WTC11 (cell line): ENCODE results near the gene SH3BP5.

Experiments
- ATF3 ChIP-seq: sonication (generic); formaldehyde crosslinking; conservative IDR thresholded peaks from 2 replicates; pipeline ENCODE4 v1.8.1; 2022; ENCODE audit warnings: mild to moderate bottlenecking, missing genetic modification reagents
- CREM ChIP-seq: sonication (generic); formaldehyde crosslinking; IDR thresholded peaks from 2 replicates; pipeline ENCODE4 v1.8.1; 2022; ENCODE audit warnings: mild to moderate bottlenecking, missing genetic modification reagents, moderate library complexity
- CTCF ChIP-seq: fragments of 200-600 bp; IDR thresholded peaks from 2 replicates; pipeline ENCODE4 v1.8.0; 2022; ENCODE audit warnings: antibody characterized with exemption
- ESRRA ChIP-seq: sonication (generic); formaldehyde crosslinking; IDR thresholded peaks from 2 replicates; pipeline ENCODE4 v1.8.1; 2022; ENCODE audit warnings: mild to moderate bottlenecking, missing genetic modification reagents, borderline replicate concordance
- IRF2 ChIP-seq: sonication (generic); formaldehyde crosslinking; IDR thresholded peaks from 2 replicates; pipeline ENCODE4 v1.8.0; 2022; ENCODE audit warnings: low read depth, missing genetic modification reagents, borderline replicate concordance
- KAT7 ChIP-seq: sonication (generic); formaldehyde crosslinking; IDR thresholded peaks from 2 replicates; pipeline ENCODE4 v1.8.1; 2023; ENCODE audit warnings: missing genetic modification reagents, mild to moderate bottlenecking, borderline replicate concordance
- NFE2L1 ChIP-seq: sonication (generic); formaldehyde crosslinking; IDR thresholded peaks from 2 replicates; pipeline ENCODE4 v1.8.1; 2023; ENCODE audit warnings: missing genetic modification reagents
- SP1 ChIP-seq: sonication (generic); formaldehyde crosslinking; conservative IDR thresholded peaks from 2 replicates; pipeline ENCODE4 v1.8.1; 2022; ENCODE audit warnings: missing genetic modification reagents
- TF ChIP-seq, protein P1 (sequence below): sonication (generic); formaldehyde crosslinking; IDR thresholded peaks from 2 replicates; pipeline ENCODE4 v1.8.0; 2023; ENCODE audit warnings: missing genetic modification reagents
- TF ChIP-seq, protein P2 (sequence below): sonication (generic); formaldehyde crosslinking; IDR thresholded peaks from 2 replicates; pipeline ENCODE4 v1.8.0; 2022; ENCODE audit warnings: missing genetic modification reagents
- TF ChIP-seq, protein P3 (sequence below): sonication (generic); formaldehyde crosslinking; IDR thresholded peaks from 2 replicates; pipeline ENCODE4 v1.8.0; 2022; ENCODE audit warnings: mild to moderate bottlenecking, missing genetic modification reagents

DNA sequence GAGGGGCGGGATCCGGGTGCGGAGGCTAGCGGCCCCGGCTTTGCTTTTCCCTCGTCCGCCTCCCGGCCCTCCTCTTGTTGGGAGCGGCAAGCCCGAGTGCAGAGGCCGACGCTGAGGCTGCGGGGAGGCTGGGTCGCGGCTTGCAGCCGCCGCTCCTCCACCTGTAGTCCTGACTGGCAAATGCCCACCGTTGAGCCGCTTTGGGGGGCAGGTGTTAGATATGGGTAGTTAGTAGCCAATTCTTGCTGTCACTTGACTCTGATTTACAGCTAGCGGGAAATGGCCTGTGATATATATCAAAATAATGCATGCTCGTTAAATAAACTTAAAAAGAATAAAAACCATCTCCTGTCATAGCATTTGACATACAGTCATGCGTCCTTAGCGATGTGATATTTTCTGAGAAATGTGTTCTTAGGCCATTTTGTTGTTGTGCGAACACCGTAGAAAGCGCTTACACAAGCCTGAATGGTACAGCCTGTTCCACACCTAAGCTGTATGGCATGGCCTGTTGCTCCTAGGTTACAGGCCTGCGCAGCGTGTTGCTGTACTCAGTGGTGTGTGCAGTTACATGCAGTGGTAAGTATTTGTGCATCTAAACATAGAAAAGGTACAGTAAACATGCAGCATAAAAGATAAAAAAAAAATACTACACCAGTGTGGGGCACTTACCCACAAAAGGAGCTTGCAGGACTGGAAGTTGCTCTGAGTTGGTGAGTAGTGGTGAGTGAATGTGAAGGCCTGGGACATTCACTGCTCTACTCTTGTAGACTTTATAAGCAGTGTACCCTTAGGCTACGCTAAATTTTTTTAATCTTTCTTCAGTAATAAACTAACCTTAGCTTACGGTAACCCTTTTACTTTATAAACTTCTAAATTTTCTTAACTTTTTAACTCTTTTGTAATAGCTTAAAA, 125.5 kb downstream of the SH3BP5 start:
- TF ChIP-seq SP1 (CRISPR knock-in tag) = no peak
- TF ChIP-seq CTCF = no peak
- TF ChIP-seq CREM (CRISPR knock-in tag) = no peak
- TF ChIP-seq, protein P1, sequence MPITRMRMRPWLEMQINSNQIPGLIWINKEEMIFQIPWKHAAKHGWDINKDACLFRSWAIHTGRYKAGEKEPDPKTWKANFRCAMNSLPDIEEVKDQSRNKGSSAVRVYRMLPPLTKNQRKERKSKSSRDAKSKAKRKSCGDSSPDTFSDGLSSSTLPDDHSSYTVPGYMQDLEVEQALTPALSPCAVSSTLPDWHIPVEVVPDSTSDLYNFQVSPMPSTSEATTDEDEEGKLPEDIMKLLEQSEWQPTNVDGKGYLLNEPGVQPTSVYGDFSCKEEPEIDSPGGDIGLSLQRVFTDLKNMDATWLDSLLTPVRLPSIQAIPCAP = no peak
- no peak for TF ChIP-seq NFE2L1 (CRISPR knock-in tag)
- TF ChIP-seq, protein P2, sequence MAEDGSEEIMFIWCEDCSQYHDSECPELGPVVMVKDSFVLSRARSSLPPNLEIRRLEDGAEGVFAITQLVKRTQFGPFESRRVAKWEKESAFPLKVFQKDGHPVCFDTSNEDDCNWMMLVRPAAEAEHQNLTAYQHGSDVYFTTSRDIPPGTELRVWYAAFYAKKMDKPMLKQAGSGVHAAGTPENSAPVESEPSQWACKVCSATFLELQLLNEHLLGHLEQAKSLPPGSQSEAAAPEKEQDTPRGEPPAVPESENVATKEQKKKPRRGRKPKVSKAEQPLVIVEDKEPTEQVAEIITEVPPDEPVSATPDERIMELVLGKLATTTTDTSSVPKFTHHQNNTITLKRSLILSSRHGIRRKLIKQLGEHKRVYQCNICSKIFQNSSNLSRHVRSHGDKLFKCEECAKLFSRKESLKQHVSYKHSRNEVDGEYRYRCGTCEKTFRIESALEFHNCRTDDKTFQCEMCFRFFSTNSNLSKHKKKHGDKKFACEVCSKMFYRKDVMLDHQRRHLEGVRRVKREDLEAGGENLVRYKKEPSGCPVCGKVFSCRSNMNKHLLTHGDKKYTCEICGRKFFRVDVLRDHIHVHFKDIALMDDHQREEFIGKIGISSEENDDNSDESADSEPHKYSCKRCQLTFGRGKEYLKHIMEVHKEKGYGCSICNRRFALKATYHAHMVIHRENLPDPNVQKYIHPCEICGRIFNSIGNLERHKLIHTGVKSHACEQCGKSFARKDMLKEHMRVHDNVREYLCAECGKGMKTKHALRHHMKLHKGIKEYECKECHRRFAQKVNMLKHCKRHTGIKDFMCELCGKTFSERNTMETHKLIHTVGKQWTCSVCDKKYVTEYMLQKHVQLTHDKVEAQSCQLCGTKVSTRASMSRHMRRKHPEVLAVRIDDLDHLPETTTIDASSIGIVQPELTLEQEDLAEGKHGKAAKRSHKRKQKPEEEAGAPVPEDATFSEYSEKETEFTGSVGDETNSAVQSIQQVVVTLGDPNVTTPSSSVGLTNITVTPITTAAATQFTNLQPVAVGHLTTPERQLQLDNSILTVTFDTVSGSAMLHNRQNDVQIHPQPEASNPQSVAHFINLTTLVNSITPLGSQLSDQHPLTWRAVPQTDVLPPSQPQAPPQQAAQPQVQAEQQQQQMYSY (CRISPR knock-in tag) = no peak
- no peak for TF ChIP-seq ESRRA (CRISPR knock-in tag)
- no peak for TF ChIP-seq ATF3
- TF ChIP-seq KAT7 = no peak
- TF ChIP-seq, protein P3, sequence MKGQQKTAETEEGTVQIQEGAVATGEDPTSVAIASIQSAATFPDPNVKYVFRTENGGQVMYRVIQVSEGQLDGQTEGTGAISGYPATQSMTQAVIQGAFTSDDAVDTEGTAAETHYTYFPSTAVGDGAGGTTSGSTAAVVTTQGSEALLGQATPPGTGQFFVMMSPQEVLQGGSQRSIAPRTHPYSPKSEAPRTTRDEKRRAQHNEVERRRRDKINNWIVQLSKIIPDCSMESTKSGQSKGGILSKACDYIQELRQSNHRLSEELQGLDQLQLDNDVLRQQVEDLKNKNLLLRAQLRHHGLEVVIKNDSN = no peak
- no peak for TF ChIP-seq IRF2
